HepG2 (cell line): ENCODE data around the gene KIF17. TPM values are rescaled to one million over a fixed set of nuclear protein-coding genes. Genes with fewer than 3 reads are reported as not detected.

Experiments
- AGO1 ChIP-seq: fragments of 200-400 bp; formaldehyde crosslinking; IDR thresholded peaks from 2 replicates; pipeline ENCODE4 v1.6.1; 2017; ENCODE audit warnings: mild to moderate bottlenecking, low read depth, low read length, moderate library complexity; ENCODE audit not compliant: poor library complexity, severe bottlenecking
- CBFB ChIP-seq: sonication (generic); formaldehyde crosslinking; IDR thresholded peaks from 2 replicates; pipeline ENCODE4 v1.4.0; 2020; ENCODE audit warnings: missing genetic modification reagents
- IRF2 ChIP-seq: IDR thresholded peaks from 2 replicates; pipeline ENCODE4 v1.6.1; 2018; ENCODE audit warnings: missing genetic modification reagents, missing compliant biosample characterization
- JUNB ChIP-seq: sonication (generic); formaldehyde crosslinking; IDR thresholded peaks from 2 replicates; pipeline ENCODE4 v1.8.0; 2022; ENCODE audit warnings: missing genetic modification reagents, mild to moderate bottlenecking, borderline replicate concordance
- KDM5A ChIP-seq: fragments of 200-600 bp; sonication (generic); IDR thresholded peaks from 2 replicates; pipeline ENCODE4 v1.7.0; 2018; ENCODE audit warnings: antibody characterized with exemption, mild to moderate bottlenecking, low read length, borderline replicate concordance
- NR2F1 ChIP-seq, 2 experiments: fragments of 450-650 bp in 1 of 2; formaldehyde crosslinking in 1 of 2; IDR thresholded peaks; 2 replicates each; pipeline versions ENCODE4 v1.5.0 to v1.6.1; 2016 to 2020; ENCODE audit warnings: mild to moderate bottlenecking in 1 of 2, missing compliant biosample characterization in 1 of 2, missing genetic modification reagents in 1 of 2, moderate library complexity in 1 of 2
- PRPF4 ChIP-seq: fragments of 200-400 bp; formaldehyde crosslinking; IDR thresholded peaks from 2 replicates; pipeline ENCODE4 v1.6.1; 2016; ENCODE audit warnings: low read length, low read depth; ENCODE audit not compliant: poor library complexity, severe bottlenecking
- RARG ChIP-seq: sonication (generic); formaldehyde crosslinking; IDR thresholded peaks from 2 replicates; pipeline ENCODE4 v1.4.0; 2020; ENCODE audit warnings: low read depth, mild to moderate bottlenecking, missing genetic modification reagents
- ZBTB7B ChIP-seq: sonication (generic); formaldehyde crosslinking; IDR thresholded peaks from 2 replicates; pipeline ENCODE4 v1.4.0; 2020; ENCODE audit warnings: missing genetic modification reagents
- ZNF24 ChIP-seq: fragments of 450-650 bp; IDR thresholded peaks from 2 replicates; pipeline ENCODE4 v1.6.1; 2017; ENCODE audit warnings: antibody characterized with exemption, mild to moderate bottlenecking
- ZNF546 ChIP-seq: sonication (generic); formaldehyde crosslinking; conservative IDR thresholded peaks from 2 replicates; pipeline ENCODE4 v1.8.1; 2023; ENCODE audit warnings: mild to moderate bottlenecking, missing genetic modification reagents
- ZNF557 ChIP-seq: sonication (generic); formaldehyde crosslinking; IDR thresholded peaks from 2 replicates; pipeline ENCODE4 v1.4.0; 2020; ENCODE audit warnings: missing genetic modification reagents
- ZNF619 ChIP-seq: sonication (generic); formaldehyde crosslinking; IDR thresholded peaks from 2 replicates; pipeline ENCODE4 v1.4.0; 2020; ENCODE audit warnings: mild to moderate bottlenecking, missing genetic modification reagents
- polyA plus RNA-seq, 8 experiments: library from polyadenylated mRNA; depleted of rRNA in 3 of 8; stranded (reverse) in 7 of 8; unstranded in 1 of 8; fragments of >200 nt; fragmentation: Illumina TruSeq in 4 of 8; extraction: Trizol in 4 of 8; gene quantifications; 2 replicates each; pipeline versions ENCODE4 v1.2.1 to v1.2.3, GENCODE V29; 2011 to 2016; ENCODE audit warnings: low read depth in 4 of 8, missing spikeins in 1 of 8, mixed read lengths in 1 of 8; ENCODE audit not compliant: insufficient read depth in 1 of 8
- total RNA-seq, 5 experiments: library from RNA; depleted of rRNA; stranded (reverse); fragments of >200 nt; fragmentation: Illumina TruSeq; extraction: Trizol; gene quantifications; 2 replicates each; pipeline ENCODE4 v1.2.3, GENCODE V29; 2016; ENCODE audit warnings: low read depth in 1 of 5
- TF ChIP-seq, protein P1 (sequence below): sonication (generic); formaldehyde crosslinking; IDR thresholded peaks from 2 replicates; pipeline ENCODE4 v1.4.0; 2020; ENCODE audit warnings: mild to moderate bottlenecking, missing genetic modification reagents
- TF ChIP-seq, protein P2 (sequence below): sonication (generic); formaldehyde crosslinking; IDR thresholded peaks from 2 replicates; pipeline ENCODE4 v1.4.0; 2020; ENCODE audit warnings: missing genetic modification reagents
- TF ChIP-seq, protein P3 (sequence below): sonication (generic); formaldehyde crosslinking; IDR thresholded peaks from 2 replicates; pipeline ENCODE4 v1.4.0; 2020; ENCODE audit warnings: missing genetic modification reagents, borderline replicate concordance
- TF ChIP-seq, protein P4 (sequence below): sonication (generic); formaldehyde crosslinking; IDR thresholded peaks from 2 replicates; pipeline ENCODE4 v1.5.1; 2020; ENCODE audit warnings: mild to moderate bottlenecking, missing genetic modification reagents, borderline replicate concordance

KIF17 gene
- total and polyA plus RNA-seq, 2 of the 13 experiments (the other 11 are each of a cell fraction or from before 2014, with no cell fraction given): 0.24 to 0.44 TPM

DNA sequence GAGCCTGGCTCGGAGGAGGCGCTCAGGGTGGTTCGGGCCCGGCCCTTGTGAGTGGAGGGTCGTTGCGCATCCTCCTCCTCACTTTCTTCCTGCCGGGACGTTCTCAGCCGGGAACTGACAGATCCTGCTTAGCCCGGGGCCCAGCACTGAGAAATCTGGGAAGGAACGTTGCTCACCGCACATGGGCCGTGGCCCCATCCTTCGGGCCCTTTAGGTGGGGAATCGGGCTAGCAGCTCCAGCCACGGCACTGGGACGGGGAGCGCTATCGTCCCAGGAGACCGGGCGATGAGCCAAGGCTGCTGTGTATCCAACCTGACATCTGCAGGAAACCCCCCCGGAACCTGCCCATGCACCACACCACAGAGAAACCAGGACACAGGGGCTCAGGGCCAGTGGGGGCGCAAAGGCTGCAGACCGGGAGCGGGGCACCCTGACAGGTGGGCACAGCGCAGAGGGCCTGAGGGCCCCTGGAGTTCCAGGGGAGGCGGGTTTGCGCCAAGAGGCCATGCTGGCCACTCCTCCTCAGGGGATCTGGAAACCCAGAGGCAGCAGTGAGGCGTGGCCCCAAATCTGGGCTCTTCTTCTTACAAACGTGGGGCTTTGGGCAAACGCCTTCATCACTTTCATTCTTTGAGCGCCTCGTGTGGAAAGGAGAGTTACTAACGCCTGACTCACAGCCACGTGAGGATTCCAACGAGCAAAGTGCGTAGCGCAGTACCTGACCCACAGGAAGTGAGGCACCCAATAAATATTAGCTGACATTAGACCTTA is 15.0 kb upstream of the KIF17 start, which contains the start of gene SH2D5 (continued):
- TF ChIP-seq PRPF4 (no peak), JUNB (no peak), ZNF546 (no peak), ZBTB7B (CRISPR knock-in tag) (no peak; the same call in none of the 2 replicates), CBFB (CRISPR knock-in tag) (no peak; the same call in 1 of the 2 replicates), ZNF557 (CRISPR knock-in tag) (peak; percentile 66; the same call in 1 of the 2 replicates), IRF2 (CRISPR knock-in tag) (peak; percentile 58; the same call in 1 of the 2 replicates), KDM5A (no peak), ZNF24 (no peak), NR2F1 (CRISPR knock-in tag; IDR thresholded peaks at IDR 0.05) (no peak), RARG (no peak), ZNF619 (CRISPR knock-in tag) (no peak), AGO1 (no peak)
- TF ChIP-seq, protein P1, sequence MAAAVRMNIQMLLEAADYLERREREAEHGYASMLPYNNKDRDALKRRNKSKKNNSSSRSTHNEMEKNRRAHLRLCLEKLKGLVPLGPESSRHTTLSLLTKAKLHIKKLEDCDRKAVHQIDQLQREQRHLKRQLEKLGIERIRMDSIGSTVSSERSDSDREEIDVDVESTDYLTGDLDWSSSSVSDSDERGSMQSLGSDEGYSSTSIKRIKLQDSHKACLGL (CRISPR knock-in tag): no peak; the same call in 1 of the 2 replicates
- TF ChIP-seq, protein P2, sequence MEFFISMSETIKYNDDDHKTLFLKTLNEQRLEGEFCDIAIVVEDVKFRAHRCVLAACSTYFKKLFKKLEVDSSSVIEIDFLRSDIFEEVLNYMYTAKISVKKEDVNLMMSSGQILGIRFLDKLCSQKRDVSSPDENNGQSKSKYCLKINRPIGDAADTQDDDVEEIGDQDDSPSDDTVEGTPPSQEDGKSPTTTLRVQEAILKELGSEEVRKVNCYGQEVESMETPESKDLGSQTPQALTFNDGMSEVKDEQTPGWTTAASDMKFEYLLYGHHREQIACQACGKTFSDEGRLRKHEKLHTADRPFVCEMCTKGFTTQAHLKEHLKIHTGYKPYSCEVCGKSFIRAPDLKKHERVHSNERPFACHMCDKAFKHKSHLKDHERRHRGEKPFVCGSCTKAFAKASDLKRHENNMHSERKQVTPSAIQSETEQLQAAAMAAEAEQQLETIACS: no peak
- TF ChIP-seq, protein P3, sequence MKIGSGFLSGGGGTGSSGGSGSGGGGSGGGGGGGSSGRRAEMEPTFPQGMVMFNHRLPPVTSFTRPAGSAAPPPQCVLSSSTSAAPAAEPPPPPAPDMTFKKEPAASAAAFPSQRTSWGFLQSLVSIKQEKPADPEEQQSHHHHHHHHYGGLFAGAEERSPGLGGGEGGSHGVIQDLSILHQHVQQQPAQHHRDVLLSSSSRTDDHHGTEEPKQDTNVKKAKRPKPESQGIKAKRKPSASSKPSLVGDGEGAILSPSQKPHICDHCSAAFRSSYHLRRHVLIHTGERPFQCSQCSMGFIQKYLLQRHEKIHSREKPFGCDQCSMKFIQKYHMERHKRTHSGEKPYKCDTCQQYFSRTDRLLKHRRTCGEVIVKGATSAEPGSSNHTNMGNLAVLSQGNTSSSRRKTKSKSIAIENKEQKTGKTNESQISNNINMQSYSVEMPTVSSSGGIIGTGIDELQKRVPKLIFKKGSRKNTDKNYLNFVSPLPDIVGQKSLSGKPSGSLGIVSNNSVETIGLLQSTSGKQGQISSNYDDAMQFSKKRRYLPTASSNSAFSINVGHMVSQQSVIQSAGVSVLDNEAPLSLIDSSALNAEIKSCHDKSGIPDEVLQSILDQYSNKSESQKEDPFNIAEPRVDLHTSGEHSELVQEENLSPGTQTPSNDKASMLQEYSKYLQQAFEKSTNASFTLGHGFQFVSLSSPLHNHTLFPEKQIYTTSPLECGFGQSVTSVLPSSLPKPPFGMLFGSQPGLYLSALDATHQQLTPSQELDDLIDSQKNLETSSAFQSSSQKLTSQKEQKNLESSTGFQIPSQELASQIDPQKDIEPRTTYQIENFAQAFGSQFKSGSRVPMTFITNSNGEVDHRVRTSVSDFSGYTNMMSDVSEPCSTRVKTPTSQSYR (CRISPR knock-in tag): no peak
- TF ChIP-seq, protein P4, sequence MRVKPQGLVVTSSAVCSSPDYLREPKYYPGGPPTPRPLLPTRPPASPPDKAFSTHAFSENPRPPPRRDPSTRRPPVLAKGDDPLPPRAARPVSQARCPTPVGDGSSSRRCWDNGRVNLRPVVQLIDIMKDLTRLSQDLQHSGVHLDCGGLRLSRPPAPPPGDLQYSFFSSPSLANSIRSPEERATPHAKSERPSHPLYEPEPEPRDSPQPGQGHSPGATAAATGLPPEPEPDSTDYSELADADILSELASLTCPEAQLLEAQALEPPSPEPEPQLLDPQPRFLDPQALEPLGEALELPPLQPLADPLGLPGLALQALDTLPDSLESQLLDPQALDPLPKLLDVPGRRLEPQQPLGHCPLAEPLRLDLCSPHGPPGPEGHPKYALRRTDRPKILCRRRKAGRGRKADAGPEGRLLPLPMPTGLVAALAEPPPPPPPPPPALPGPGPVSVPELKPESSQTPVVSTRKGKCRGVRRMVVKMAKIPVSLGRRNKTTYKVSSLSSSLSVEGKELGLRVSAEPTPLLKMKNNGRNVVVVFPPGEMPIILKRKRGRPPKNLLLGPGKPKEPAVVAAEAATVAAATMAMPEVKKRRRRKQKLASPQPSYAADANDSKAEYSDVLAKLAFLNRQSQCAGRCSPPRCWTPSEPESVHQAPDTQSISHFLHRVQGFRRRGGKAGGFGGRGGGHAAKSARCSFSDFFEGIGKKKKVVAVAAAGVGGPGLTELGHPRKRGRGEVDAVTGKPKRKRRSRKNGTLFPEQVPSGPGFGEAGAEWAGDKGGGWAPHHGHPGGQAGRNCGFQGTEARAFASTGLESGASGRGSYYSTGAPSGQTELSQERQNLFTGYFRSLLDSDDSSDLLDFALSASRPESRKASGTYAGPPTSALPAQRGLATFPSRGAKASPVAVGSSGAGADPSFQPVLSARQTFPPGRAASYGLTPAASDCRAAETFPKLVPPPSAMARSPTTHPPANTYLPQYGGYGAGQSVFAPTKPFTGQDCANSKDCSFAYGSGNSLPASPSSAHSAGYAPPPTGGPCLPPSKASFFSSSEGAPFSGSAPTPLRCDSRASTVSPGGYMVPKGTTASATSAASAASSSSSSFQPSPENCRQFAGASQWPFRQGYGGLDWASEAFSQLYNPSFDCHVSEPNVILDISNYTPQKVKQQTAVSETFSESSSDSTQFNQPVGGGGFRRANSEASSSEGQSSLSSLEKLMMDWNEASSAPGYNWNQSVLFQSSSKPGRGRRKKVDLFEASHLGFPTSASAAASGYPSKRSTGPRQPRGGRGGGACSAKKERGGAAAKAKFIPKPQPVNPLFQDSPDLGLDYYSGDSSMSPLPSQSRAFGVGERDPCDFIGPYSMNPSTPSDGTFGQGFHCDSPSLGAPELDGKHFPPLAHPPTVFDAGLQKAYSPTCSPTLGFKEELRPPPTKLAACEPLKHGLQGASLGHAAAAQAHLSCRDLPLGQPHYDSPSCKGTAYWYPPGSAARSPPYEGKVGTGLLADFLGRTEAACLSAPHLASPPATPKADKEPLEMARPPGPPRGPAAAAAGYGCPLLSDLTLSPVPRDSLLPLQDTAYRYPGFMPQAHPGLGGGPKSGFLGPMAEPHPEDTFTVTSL (CRISPR knock-in tag): peak; percentile 28; the same call in 1 of the 2 replicates
